Astrocyte of the cerebellum (primary cell): ENCODE measurements around the gene C2CD2.
A peak's percentile ranks its signal among the peaks of the same experiment; 100 is the strongest.
"Not testable (repeated sequence)": the region's sequence is repeated elsewhere in the genome, so short reads cannot be mapped to it uniquely, and the experiment has no call there.

ENCODE experiments used
- DNase-seq: peaks from one replicate; pipeline ENCODE4 v3.0.0-alpha.2; 2011; ENCODE audit warnings: low read depth
- H3K4me3 ChIP-seq: 2 replicates; pipeline ENCODE4 v1.5.1; 2011; ENCODE audit warnings: mild to moderate bottlenecking, low read depth, low read length, moderate library complexity
- in situ Hi-C: cut with HindIII; loops from 2 replicates; pipeline ENCODE4 v1.10.0; 2017; ENCODE audit warnings: low sequenced_read_pairs
- TF ChIP-seq, protein P1 (sequence below): IDR thresholded peaks from 2 replicates; pipeline ENCODE4 v1.5.1; 2012; ENCODE audit warnings: low read length, low read depth, moderate library complexity, mild to moderate bottlenecking; ENCODE audit errors: missing control alignments

The C2CD2 gene

DNA sequence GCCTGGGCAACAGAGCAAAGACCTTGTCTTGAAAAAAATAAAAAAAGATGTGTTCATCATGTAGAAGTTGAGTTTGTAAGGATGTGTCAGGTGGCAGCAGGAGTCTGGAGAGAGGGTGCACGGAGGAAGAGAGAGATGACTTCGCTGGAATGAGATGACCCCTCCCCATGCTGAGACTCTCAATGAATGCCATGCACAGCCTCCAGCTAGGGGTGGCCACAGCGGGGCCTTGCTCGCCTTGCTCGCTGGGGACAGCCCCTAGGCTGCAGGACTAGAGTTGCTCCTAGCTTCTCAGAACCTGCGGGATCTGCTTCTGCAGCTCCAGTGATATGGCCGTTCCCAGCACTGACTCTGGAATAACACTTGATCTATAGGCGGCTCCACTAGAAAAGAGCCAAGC lies 6.6 kb upstream of the C2CD2 start:
- in situ Hi-C loops = loop anchor here (5.0 kb wide), 1 partner anchor 47 kb away; no protein-coding TSS in a partner anchor
- no peak for DNase-seq
- TF ChIP-seq, protein P1, sequence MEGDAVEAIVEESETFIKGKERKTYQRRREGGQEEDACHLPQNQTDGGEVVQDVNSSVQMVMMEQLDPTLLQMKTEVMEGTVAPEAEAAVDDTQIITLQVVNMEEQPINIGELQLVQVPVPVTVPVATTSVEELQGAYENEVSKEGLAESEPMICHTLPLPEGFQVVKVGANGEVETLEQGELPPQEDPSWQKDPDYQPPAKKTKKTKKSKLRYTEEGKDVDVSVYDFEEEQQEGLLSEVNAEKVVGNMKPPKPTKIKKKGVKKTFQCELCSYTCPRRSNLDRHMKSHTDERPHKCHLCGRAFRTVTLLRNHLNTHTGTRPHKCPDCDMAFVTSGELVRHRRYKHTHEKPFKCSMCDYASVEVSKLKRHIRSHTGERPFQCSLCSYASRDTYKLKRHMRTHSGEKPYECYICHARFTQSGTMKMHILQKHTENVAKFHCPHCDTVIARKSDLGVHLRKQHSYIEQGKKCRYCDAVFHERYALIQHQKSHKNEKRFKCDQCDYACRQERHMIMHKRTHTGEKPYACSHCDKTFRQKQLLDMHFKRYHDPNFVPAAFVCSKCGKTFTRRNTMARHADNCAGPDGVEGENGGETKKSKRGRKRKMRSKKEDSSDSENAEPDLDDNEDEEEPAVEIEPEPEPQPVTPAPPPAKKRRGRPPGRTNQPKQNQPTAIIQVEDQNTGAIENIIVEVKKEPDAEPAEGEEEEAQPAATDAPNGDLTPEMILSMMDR = no peak
- no peak overlapping the region for H3K4me3 ChIP-seq

DNA sequence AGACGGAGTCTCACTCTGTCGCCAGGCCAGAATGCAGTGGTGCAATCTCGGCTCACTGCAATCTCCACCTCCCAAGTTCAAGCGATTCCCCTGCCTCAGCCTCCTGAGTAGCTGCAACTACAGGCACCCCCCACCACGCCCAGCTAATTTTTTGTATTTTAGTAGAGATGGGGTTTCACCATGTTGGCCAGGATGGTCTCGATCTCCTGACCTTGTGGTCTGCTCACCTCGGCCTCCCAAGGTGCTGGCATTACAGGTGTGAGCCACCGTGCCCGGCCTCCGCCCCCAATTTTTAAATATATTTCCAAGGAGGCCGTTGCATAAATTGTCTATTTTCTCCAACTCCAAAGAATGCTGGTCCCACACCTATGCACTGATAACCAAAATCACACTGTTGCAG lies 5.9 kb upstream of the C2CD2 start:
- not testable (repeated sequence) for DNase-seq, H3K4me3 ChIP-seq
- in situ Hi-C loops = loop anchor here (5.0 kb wide), 1 partner anchor 48 kb away; no protein-coding TSS in a partner anchor

DNA sequence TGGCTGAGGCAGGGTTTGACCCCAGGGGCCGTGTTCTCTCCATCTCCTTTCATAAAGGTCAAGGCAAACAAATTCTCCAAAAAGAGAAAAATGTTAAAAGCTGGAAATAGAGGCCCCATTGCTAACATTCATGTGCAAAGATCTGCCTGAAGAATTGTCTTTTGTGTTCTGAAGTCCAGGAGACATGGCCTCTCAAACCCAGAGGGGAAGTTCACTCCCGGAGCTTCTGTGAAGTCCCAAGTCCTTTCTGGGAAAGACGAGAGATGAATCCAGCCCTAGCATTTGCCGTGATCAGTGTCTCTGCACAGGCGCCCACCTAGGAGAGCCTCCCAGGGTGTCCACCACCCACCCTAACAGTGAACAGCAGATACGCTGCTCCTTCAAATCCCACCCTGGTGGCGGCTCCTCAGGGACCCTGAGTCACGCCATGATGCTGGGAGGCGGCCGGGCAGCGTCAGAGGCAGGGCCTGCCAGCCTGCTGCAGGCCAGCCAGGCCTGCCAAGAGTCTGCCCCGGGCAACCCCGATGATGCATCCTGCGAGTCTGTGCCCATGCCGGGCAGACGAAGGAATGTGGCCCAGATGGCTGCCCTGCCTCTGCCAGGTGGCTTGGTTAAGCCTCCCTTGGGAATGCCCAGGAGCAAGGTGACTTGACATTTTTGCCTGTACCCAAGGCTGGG lies 5.2 kb upstream of the C2CD2 start:
- TF ChIP-seq, protein P1 = no peak
- no peak for DNase-seq
- in situ Hi-C loops = no loop called here
- H3K4me3 ChIP-seq = no peak overlapping the region

DNA sequence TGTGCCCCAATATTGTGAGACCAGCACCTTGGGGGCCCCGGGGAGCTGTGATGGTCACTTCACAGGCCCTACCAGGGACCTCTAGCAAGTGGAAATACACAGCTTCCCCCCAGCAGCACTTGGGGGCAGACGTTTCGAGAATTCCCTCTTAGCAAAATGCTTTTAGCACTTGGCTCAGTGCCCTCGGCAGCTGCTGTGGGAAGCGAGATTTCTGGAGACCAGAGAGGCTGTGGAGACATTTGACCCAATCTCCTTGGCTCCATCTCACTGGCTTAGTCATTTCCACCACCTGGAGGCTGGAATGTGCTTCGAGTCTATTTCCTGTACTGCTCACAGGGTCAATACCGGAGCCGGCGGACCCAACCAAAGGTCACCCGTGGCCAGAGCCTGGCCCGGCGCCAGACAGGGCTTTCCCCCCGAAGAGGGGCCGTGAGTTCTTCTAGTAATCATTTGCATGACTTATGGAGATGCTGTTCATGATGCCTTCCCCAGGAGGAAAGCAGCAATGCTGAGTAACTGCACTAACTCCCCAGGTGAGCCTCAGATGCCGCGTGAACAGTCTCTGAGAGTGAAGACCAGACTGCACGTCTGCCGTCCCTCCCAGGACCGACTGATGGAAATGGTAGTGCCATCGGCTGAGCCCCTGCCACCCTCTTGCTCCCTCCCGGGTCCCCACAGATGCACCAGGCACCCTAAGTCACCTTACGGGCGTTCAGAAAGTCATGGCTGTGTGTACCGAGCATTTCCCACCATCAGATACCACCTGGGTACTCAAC lies 4.4 kb upstream of the C2CD2 start:
- in situ Hi-C loops = no loop called here
- TF ChIP-seq, protein P1 = peak; percentile 51
- no peak overlapping the region for H3K4me3 ChIP-seq
- DNase-seq = peak; percentile 93

DNA sequence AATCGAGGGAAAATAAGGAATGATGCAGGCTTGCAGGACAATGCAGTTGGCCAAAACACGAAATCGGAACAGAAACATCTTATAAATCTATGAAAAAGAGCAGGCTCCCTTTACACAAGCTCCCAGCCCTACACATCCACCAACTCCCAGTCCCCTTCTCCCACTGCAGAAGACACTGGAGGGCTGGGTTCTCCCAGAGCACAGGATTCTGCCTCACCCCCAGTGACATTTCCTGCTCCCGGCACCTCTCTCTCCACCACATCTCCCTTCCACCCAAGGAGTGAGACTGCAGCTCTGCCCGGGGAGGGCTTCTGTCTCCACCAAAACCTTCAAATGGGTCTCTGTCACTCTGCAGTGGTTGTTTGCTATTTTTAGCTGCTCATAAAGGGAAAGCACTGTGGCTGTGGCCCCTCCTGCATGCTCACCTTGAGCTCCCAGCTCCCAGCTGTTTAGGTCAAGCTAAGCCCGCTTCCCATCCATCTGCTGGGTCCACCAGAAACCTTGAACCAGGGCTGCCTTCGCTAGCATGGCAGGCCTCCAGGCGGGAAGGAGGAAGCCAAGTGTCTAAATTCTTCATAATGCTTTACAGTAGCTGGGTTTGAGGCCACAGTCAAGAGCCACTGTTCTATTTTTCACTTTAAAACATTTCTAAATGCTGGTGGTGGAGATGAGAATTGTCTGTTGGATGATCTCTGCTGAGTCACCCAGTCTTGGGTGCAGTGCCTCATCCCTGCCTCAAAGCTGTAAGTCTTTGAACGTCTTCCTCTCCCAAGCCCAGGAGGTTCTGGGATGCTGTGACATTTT lies 3.3 kb upstream of the C2CD2 start:
- no peak overlapping the region for H3K4me3 ChIP-seq
- in situ Hi-C loops = no loop called here
- TF ChIP-seq, protein P1 = no peak
- no peak for DNase-seq

DNA sequence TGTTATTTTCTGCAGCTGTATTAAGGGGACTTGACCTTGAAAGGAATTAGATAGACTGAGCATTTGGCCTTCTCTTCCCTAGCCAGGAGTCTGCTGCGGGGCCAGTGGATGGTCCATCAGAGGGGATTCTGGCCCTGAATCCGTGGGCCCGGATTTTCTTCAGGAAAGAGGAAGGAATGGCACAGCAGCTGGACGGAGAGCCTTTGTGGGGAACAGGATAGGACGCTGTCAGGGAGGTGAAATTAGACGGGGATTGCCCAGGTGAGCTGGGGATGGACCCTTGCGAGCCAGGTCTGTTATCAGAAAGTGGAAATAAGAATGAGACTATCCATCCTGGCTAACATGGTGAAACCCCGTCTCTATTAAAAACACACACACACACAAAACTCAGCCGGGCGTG lies 1.7 kb upstream of the C2CD2 start:
- in situ Hi-C loops = no loop called here
- H3K4me3 ChIP-seq = no peak overlapping the region
- no peak for DNase-seq
- TF ChIP-seq, protein P1 = no peak
